Liver (tissue), 9 donors: ENCODE results near the gene ZFP57. TPM values are rescaled to one million over a fixed set of nuclear protein-coding genes. Genes with fewer than 3 reads are reported as not detected.

Source experiments
- DNase-seq: peaks from one replicate; pipeline ENCODE4 v3.0.0-alpha.2; 2017; ENCODE audit warnings: low spot score
- H3K27ac ChIP-seq, 2 donors: one replicate each; pipeline ENCODE4 v1.7.0; 2013; ENCODE audit warnings: inconsistent platforms in 2 of 2, low read length in 2 of 2, control low read depth in 1 of 2, low read depth in 1 of 2, mild to moderate bottlenecking in 1 of 2
- H3K27me3 ChIP-seq, 4 donors: one replicate each; pipeline versions ENCODE4 v1.6.1 to v1.7.0; 2013; ENCODE audit warnings: low read length in 3 of 4, inconsistent platforms in 1 of 4, mild to moderate bottlenecking in 1 of 4, moderate library complexity in 1 of 4; ENCODE audit not compliant: control insufficient read depth in 4 of 4, insufficient read depth in 4 of 4
- H3K36me3 ChIP-seq, 4 donors: one replicate each; pipeline versions ENCODE4 v1.6.1 to v1.7.0; 2013; ENCODE audit warnings: low read length in 3 of 4, mild to moderate bottlenecking in 3 of 4, low read depth in 1 of 4, moderate library complexity in 1 of 4; ENCODE audit not compliant: control insufficient read depth in 4 of 4, insufficient read depth in 3 of 4
- H3K4me1 ChIP-seq, 4 donors: one replicate each; pipeline versions ENCODE4 v1.6.1 to v1.7.0; 2013; ENCODE audit warnings: low read length in 3 of 4, mild to moderate bottlenecking in 3 of 4, moderate library complexity in 1 of 4; ENCODE audit not compliant: control insufficient read depth in 4 of 4, insufficient read depth in 4 of 4
- H3K4me3 ChIP-seq, 3 donors: one replicate each; pipeline versions ENCODE4 v1.6.1 to v1.7.0; 2013; ENCODE audit warnings: low read length in 3 of 3, control low read depth in 1 of 3, low read depth in 1 of 3, mild to moderate bottlenecking in 1 of 3
- H3K9ac ChIP-seq, 2 donors: one replicate each; pipeline ENCODE4 v1.7.0; 2013; ENCODE audit warnings: low read length in 2 of 2, mild to moderate bottlenecking in 2 of 2, moderate library complexity in 2 of 2, control low read depth in 1 of 2, low read depth in 1 of 2
- H3K9me3 ChIP-seq, 4 donors: one replicate each; pipeline versions ENCODE4 v1.6.1 to v1.7.0; 2013; ENCODE audit warnings: low read length in 3 of 4; ENCODE audit not compliant: control insufficient read depth in 4 of 4
- EGR1 ChIP-seq, 2 donors: IDR thresholded peaks; 2 replicates each; pipeline ENCODE4 v1.6.1; 2016 to 2018; ENCODE audit warnings: antibody characterized with exemption in 2 of 2, low read depth in 2 of 2
- FOXA1 ChIP-seq: IDR thresholded peaks from 2 replicates; pipeline ENCODE4 v1.6.1; 2016; ENCODE audit warnings: antibody characterized with exemption
- FOXA2 ChIP-seq: IDR thresholded peaks from 2 replicates; pipeline ENCODE4 v1.6.1; 2016; ENCODE audit warnings: antibody characterized with exemption
- GABPA ChIP-seq, 2 donors: IDR thresholded peaks in 1 of 2; conservative IDR thresholded peaks in 1 of 2; 2 replicates each; pipeline ENCODE4 v1.6.1; 2016; ENCODE audit warnings: antibody characterized with exemption in 2 of 2, mild to moderate bottlenecking in 1 of 2, moderate library complexity in 1 of 2
- HNF4A ChIP-seq, 2 donors: conservative IDR thresholded peaks; 2 replicates each; pipeline ENCODE4 v1.6.1; 2016; ENCODE audit warnings: antibody characterized with exemption in 2 of 2, mild to moderate bottlenecking in 2 of 2
- HNF4G ChIP-seq: IDR thresholded peaks from 2 replicates; pipeline ENCODE4 v1.6.1; 2016; ENCODE audit warnings: antibody characterized with exemption
- JUND ChIP-seq, 2 donors: IDR thresholded peaks; 2 replicates each; pipeline ENCODE4 v1.6.1; 2016; ENCODE audit warnings: antibody characterized with exemption in 2 of 2
- NR2F2 ChIP-seq: IDR thresholded peaks from 2 replicates; pipeline ENCODE4 v1.6.1; 2016; ENCODE audit warnings: antibody characterized with exemption
- RAD21 ChIP-seq, 2 donors: IDR thresholded peaks; 2 replicates each; pipeline ENCODE4 v1.6.1; 2016; ENCODE audit warnings: antibody characterized with exemption in 2 of 2, mild to moderate bottlenecking in 2 of 2
- RXRA ChIP-seq, 2 donors: IDR thresholded peaks; 2 replicates each; pipeline ENCODE4 v1.6.1; 2017 to 2018; ENCODE audit warnings: antibody characterized with exemption in 2 of 2, mild to moderate bottlenecking in 1 of 2
- SP1 ChIP-seq: IDR thresholded peaks from 2 replicates; pipeline ENCODE4 v1.6.1; 2018; ENCODE audit warnings: antibody characterized with exemption, mild to moderate bottlenecking
- TAF1 ChIP-seq: conservative IDR thresholded peaks from 2 replicates; pipeline ENCODE4 v1.6.1; 2016; ENCODE audit warnings: antibody characterized with exemption, mild to moderate bottlenecking
- YY1 ChIP-seq: IDR thresholded peaks from 2 replicates; pipeline ENCODE4 v1.6.1; 2016; ENCODE audit warnings: antibody characterized with exemption, mild to moderate bottlenecking
- WGBS: extraction: QIAGEN DNeasy Blood & Tissue Kit; methylation state at CpG from one replicate; pipeline ENCODE4 v1.1.7; 2013; 5-methylcytosine and 5-hydroxymethylcytosine counted together
- polyA plus RNA-seq, 2 donors: library from polyadenylated mRNA; stranded (reverse) in 1 of 2; unstranded in 1 of 2; fragments of 200-250 nt in 1 of 2; fragments of >200 nt in 1 of 2; fragmentation: Nextera tagmentation in 1 of 2; extraction: Ambion mirVana in 1 of 2; gene quantifications; one replicate each; pipeline versions ENCODE4 v1.2.1 to v1.2.3, GENCODE V29; 2013 to 2015
- total RNA-seq, 2 donors: library from RNA; depleted of rRNA; stranded (reverse); fragments of >200 nt; gene quantifications; one replicate each; pipeline ENCODE4 v1.2.3, GENCODE V29; 2014
- TF ChIP-seq, protein P1 (sequence below): IDR thresholded peaks from 2 replicates; pipeline ENCODE4 v1.6.1; 2016; ENCODE audit warnings: antibody characterized with exemption
- TF ChIP-seq, protein P2 (sequence below): fragments of 150-350 bp; IDR thresholded peaks from 2 replicates; pipeline ENCODE4 v1.5.1; 2017; ENCODE audit warnings: improper control_type of control experiment, low read depth, low read length; ENCODE audit not compliant: missing input control
- TF ChIP-seq, protein P3 (sequence below): IDR thresholded peaks from 2 replicates; pipeline ENCODE4 v1.6.1; 2016; ENCODE audit warnings: antibody characterized with exemption, mild to moderate bottlenecking
- TF ChIP-seq, protein P4 (sequence below): IDR thresholded peaks from 2 replicates; pipeline ENCODE4 v1.6.1; 2016; ENCODE audit warnings: antibody characterized with exemption
- TF ChIP-seq, protein P5 (sequence below): IDR thresholded peaks from 2 replicates; pipeline ENCODE4 v1.6.1; 2016; ENCODE audit warnings: antibody characterized with exemption
- donor health status: healthy.
- donor health status: healthy.
- donor health status: healthy.
- donor health status: healthy.
- donor health status: healthy.

Gene ZFP57
- total and polyA plus RNA-seq, 4 donors: not detected

DNA sequence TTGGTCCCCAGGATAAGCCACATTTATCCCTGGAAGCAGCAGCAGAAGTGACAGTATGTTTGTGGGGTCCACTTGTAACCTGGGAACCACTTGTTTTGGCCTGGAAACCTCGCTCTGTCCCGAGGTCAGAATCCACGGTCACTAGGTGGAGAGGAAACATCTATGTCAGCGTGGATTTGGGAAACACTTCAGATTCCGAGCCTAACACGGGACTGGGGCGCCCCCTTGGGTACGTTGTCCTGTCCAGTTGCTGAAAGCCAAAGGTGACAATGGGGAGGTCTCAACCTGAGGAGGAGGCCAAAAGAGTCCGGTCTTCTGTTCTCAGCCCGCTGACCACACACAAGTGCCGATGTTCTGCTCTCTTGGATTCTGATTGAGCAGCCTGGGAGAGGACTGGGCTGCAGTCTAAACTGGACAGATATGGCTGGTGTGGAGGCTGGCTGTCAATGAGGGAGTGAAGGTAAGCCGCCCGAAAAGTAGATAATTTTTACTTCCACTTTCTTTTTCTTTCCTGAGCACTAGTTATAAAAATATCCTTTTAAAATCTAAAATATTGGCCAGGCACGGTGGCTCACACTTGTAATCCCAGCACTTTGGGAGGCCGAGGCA lies 4.9 kb upstream of the ZFP57 start:
- H3K4me3 ChIP-seq: no peak overlapping the region
- DNase-seq: no peak
- H3K9ac ChIP-seq: no peak overlapping the region
- no peaks in the 10 kb centered on the region for H3K27me3 ChIP-seq
- peaks cover 0 to 2% (median 0%) of the 10 kb centered on the region in 4 donors for H3K9me3 ChIP-seq
- H3K36me3 ChIP-seq: no peaks in the 10 kb centered on the region
- no peaks in the 10 kb centered on the region for H3K4me1 ChIP-seq
- H3K27ac ChIP-seq: no peak overlapping the region
- TF ChIP-seq RXRA (IDR thresholded peaks at IDR 0.05): no peak
- TF ChIP-seq, protein P1, sequence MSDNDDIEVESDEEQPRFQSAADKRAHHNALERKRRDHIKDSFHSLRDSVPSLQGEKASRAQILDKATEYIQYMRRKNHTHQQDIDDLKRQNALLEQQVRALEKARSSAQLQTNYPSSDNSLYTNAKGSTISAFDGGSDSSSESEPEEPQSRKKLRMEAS: no peak
- WGBS: 63% methylated on average over 15 of the region's 15 CpGs

DNA sequence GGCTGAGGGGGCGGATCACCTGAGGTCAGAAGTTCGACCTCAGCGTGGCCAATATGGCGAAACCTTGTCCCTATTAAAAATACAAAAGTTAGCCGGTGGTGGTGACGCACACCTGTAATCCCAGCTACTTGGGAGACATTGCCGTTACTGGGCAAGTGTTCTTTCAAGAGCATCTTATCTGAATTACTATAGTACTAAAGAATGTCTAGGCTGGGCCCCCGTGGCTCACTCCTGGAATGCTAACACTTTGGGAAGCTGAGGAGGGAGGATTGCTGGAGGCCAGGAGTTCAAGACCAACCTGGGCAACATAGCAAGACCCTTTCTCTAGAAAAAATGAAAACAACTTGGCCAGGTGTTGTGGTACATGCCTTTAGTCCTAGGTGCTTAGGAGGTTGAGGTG lies 859 bp upstream of the ZFP57 start:
- Histone ChIP-seq H3K36me3 (no peaks in the 10 kb centered on the region), H3K9ac (no peak overlapping the region), H3K27me3 (no peaks in the 10 kb centered on the region), H3K4me3 (no peak overlapping the region), H3K9me3 (peaks cover 0 to 2% (median 0%) of the 10 kb centered on the region in 4 donors), H3K4me1 (no peaks in the 10 kb centered on the region), H3K27ac (no peak overlapping the region)
- 88% methylated on average over 8 of the region's 8 CpGs for WGBS
- no peak for DNase-seq
- TF ChIP-seq, protein P2, sequence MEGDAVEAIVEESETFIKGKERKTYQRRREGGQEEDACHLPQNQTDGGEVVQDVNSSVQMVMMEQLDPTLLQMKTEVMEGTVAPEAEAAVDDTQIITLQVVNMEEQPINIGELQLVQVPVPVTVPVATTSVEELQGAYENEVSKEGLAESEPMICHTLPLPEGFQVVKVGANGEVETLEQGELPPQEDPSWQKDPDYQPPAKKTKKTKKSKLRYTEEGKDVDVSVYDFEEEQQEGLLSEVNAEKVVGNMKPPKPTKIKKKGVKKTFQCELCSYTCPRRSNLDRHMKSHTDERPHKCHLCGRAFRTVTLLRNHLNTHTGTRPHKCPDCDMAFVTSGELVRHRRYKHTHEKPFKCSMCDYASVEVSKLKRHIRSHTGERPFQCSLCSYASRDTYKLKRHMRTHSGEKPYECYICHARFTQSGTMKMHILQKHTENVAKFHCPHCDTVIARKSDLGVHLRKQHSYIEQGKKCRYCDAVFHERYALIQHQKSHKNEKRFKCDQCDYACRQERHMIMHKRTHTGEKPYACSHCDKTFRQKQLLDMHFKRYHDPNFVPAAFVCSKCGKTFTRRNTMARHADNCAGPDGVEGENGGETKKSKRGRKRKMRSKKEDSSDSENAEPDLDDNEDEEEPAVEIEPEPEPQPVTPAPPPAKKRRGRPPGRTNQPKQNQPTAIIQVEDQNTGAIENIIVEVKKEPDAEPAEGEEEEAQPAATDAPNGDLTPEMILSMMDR: no peak
- no peak for TF ChIP-seq NR2F2
- TF ChIP-seq FOXA1: no peak
- no peak for TF ChIP-seq HNF4A (conservative IDR thresholded peaks at IDR 0.05)
- no peak for TF ChIP-seq GABPA (IDR thresholded peaks at IDR 0.05 in 1 of 2, conservative IDR thresholded peaks at IDR 0.05 in 1 of 2)
- TF ChIP-seq, protein P3, sequence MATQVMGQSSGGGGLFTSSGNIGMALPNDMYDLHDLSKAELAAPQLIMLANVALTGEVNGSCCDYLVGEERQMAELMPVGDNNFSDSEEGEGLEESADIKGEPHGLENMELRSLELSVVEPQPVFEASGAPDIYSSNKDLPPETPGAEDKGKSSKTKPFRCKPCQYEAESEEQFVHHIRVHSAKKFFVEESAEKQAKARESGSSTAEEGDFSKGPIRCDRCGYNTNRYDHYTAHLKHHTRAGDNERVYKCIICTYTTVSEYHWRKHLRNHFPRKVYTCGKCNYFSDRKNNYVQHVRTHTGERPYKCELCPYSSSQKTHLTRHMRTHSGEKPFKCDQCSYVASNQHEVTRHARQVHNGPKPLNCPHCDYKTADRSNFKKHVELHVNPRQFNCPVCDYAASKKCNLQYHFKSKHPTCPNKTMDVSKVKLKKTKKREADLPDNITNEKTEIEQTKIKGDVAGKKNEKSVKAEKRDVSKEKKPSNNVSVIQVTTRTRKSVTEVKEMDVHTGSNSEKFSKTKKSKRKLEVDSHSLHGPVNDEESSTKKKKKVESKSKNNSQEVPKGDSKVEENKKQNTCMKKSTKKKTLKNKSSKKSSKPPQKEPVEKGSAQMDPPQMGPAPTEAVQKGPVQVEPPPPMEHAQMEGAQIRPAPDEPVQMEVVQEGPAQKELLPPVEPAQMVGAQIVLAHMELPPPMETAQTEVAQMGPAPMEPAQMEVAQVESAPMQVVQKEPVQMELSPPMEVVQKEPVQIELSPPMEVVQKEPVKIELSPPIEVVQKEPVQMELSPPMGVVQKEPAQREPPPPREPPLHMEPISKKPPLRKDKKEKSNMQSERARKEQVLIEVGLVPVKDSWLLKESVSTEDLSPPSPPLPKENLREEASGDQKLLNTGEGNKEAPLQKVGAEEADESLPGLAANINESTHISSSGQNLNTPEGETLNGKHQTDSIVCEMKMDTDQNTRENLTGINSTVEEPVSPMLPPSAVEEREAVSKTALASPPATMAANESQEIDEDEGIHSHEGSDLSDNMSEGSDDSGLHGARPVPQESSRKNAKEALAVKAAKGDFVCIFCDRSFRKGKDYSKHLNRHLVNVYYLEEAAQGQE: no peak
- TF ChIP-seq FOXA2: no peak
- no peak for TF ChIP-seq YY1
- no peak for TF ChIP-seq HNF4G
- no peak for TF ChIP-seq TAF1
- TF ChIP-seq JUND (IDR thresholded peaks at IDR 0.05): no peak
- TF ChIP-seq, protein P1: no peak
- TF ChIP-seq, protein P4, sequence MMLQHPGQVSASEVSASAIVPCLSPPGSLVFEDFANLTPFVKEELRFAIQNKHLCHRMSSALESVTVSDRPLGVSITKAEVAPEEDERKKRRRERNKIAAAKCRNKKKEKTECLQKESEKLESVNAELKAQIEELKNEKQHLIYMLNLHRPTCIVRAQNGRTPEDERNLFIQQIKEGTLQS: no peak
- TF ChIP-seq RXRA (IDR thresholded peaks at IDR 0.05): no peak
- no peak for TF ChIP-seq EGR1 (IDR thresholded peaks at IDR 0.05; ENCODE audit: low read depth in 2 of 2)
- TF ChIP-seq, protein P5, sequence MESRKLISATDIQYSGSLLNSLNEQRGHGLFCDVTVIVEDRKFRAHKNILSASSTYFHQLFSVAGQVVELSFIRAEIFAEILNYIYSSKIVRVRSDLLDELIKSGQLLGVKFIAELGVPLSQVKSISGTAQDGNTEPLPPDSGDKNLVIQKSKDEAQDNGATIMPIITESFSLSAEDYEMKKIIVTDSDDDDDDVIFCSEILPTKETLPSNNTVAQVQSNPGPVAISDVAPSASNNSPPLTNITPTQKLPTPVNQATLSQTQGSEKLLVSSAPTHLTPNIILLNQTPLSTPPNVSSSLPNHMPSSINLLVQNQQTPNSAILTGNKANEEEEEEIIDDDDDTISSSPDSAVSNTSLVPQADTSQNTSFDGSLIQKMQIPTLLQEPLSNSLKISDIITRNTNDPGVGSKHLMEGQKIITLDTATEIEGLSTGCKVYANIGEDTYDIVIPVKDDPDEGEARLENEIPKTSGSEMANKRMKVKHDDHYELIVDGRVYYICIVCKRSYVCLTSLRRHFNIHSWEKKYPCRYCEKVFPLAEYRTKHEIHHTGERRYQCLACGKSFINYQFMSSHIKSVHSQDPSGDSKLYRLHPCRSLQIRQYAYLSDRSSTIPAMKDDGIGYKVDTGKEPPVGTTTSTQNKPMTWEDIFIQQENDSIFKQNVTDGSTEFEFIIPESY: no peak
- no peak for TF ChIP-seq RAD21 (IDR thresholded peaks at IDR 0.05)
- TF ChIP-seq SP1: no peak
